H1 (cell line): ENCODE results near the gene ARFGEF3. TPM values are rescaled to one million over a fixed set of nuclear protein-coding genes. Genes with fewer than 3 reads are reported as not detected.

Source experiments
- CEBPB ChIP-seq: IDR thresholded peaks from 2 replicates; pipeline ENCODE4 v1.6.1; 2012; ENCODE audit warnings: low read depth, low read length
- CREB1 ChIP-seq: IDR thresholded peaks from 2 replicates; pipeline ENCODE4 v1.6.1; 2012; ENCODE audit warnings: inconsistent platforms
- EP300 ChIP-seq, 2 experiments: IDR thresholded peaks; 1 replicate in 1 of 2; 2 replicates in 1 of 2; pipeline ENCODE4 v1.6.1; 2011 to 2012; ENCODE audit warnings: low read depth in 2 of 2, low read length in 2 of 2, mild to moderate bottlenecking in 2 of 2, borderline replicate concordance in 1 of 2, inconsistent platforms in 1 of 2, moderate library complexity in 1 of 2
- FOSL1 ChIP-seq: IDR thresholded peaks from 2 replicates; pipeline ENCODE4 v1.6.1; 2011; ENCODE audit warnings: mild to moderate bottlenecking, low read depth, low read length, moderate library complexity; ENCODE audit not compliant: insufficient read depth
- POU5F1 ChIP-seq: IDR thresholded peaks from 2 replicates; pipeline ENCODE4 v1.6.1; 2011; ENCODE audit warnings: low read depth, mild to moderate bottlenecking, low read length, moderate library complexity
- SIN3A ChIP-seq, 2 experiments: IDR thresholded peaks in 1 of 2; conservative IDR thresholded peaks in 1 of 2; 2 replicates each; pipeline ENCODE4 v1.6.1; 2011 to 2012; ENCODE audit warnings: low read length in 2 of 2, improper control_type of control experiment in 1 of 2, low read depth in 1 of 2, mild to moderate bottlenecking in 1 of 2
- SP2 ChIP-seq: IDR thresholded peaks from 2 replicates; pipeline ENCODE4 v1.6.1; 2012; ENCODE audit warnings: mild to moderate bottlenecking, low read length, inconsistent platforms
- TEAD4 ChIP-seq: IDR thresholded peaks from 2 replicates; pipeline ENCODE4 v1.6.1; 2012; ENCODE audit warnings: low read depth, low read length, inconsistent platforms, mixed read lengths
- polyA plus RNA-seq, 7 experiments: library from polyadenylated mRNA; depleted of rRNA in 3 of 7; stranded (reverse) in 5 of 7; unstranded in 2 of 7; fragments of >200 nt in 5 of 7; fragments of 200-250 nt in 2 of 7; gene quantifications; 1 replicate in 5 of 7; 2 replicates in 1 of 7; 4 replicates in 1 of 7; pipeline versions ENCODE4 v1.2.1 to v1.2.3, GENCODE V29; 2011 to 2013; ENCODE audit warnings: missing spikeins in 2 of 7, mixed read lengths in 2 of 7
- total RNA-seq: library from RNA; stranded (reverse); fragmentation: NEBNext Ultra II Directional; extraction: Animal tissue kit (Norgen Biotek cat#: 25700); gene quantifications from 2 replicates; pipeline ENCODE4 v1.2.1, GENCODE V29; 2021

Gene ARFGEF3
- total and polyA plus RNA-seq, 2 of the 8 experiments (the other 6 are each of a cell fraction or from before 2014, with no cell fraction given), result 5.8 to 23.2 TPM

DNA sequence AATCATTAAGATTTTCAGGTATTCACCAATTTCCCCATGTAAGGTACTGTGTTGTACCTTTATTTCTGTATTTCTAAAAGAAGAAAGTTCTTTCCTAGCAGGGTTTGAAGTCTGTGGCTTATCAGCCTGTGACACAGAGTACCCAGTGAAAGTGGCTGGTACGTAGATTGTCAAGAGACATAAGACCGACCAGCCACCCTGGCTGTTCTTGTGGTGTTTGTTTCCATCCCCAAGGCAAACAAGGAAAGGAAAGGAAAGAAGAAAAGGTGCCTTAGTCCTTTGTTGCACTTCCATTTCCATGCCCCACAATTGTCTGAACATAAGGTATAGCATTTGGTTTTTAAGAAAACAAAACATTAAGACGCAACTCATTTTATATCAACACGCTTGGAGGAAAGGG, 175.3 kb downstream of the ARFGEF3 start (continued):
- TF ChIP-seq EP300 (IDR thresholded peaks at IDR 0.05; ENCODE audit: borderline replicate concordance in 1 of 2, low read depth in 2 of 2, low read length in 2 of 2) (no peak), POU5F1 (no peak), TEAD4 (no peak), SIN3A (conservative IDR thresholded peaks at IDR 0.05 in 1 of 2, IDR thresholded peaks at IDR 0.05 in 1 of 2; ENCODE audit: low read depth in 1 of 2, low read length in 2 of 2) (no peak), CREB1 (no peak), CEBPB (no peak), SP2 (no peak), FOSL1 (no peak)
